Activated CD4-positive, alpha-beta T cell treated with anti-CD3 and anti-CD28 coated beads, Interleukin-2, amount 10 ng/mL, durations not matched to agents 7 days and 5 days (primary cell): ENCODE data around the gene NXPE1. TPM values are rescaled to one million over a fixed set of nuclear protein-coding genes. Genes with fewer than 3 reads are reported as not detected.

ENCODE experiments used
- CTCF ChIA-PET: fragments of 350-600 bp; sonication (Branson Sonifier 250); formaldehyde crosslinking; loops from one replicate; lab custom pipeline; 2021; ENCODE audit warnings: antibody characterized with exemption; lab: Charles Lee
- POLR2A ChIA-PET: fragments of 350-600 bp; sonication (Branson Sonifier 250); formaldehyde crosslinking; loops from one replicate; lab custom pipeline; 2021; ENCODE audit warnings: antibody characterized with exemption; lab: Charles Lee
- DNase-seq: peaks from one replicate; pipeline ENCODE4 v3.0.0-alpha.2; 2020
- H3K27ac Mint-ChIP-seq: one replicate; pipeline ENCODE4 v1.8.0; 2021; ENCODE audit warnings: mild to moderate bottlenecking, moderate library complexity, mixed read lengths
- H3K27me3 Mint-ChIP-seq: one replicate; pipeline ENCODE4 v1.8.0; 2021; ENCODE audit warnings: mixed read lengths
- H3K36me3 Mint-ChIP-seq: one replicate; pipeline ENCODE4 v1.8.0; 2021; ENCODE audit warnings: low read depth, mixed read lengths
- H3K4me1 Mint-ChIP-seq: one replicate; pipeline ENCODE4 v1.8.0; 2021; ENCODE audit warnings: mixed read lengths
- H3K4me3 Mint-ChIP-seq: one replicate; pipeline ENCODE4 v1.8.0; 2021; ENCODE audit warnings: mild to moderate bottlenecking, moderate library complexity, mixed read lengths
- H3K9me3 Mint-ChIP-seq: one replicate; pipeline ENCODE4 v1.8.0; 2021; ENCODE audit warnings: mixed read lengths
- total RNA-seq, 2 experiments: library from RNA; stranded (reverse); gene quantifications; one replicate each; pipeline ENCODE4 v1.2.3, GENCODE V29; 2021

NXPE1 gene
- total RNA-seq, 2 experiments from 2014 or later: not detected

GRCh38 chr11:114595571-114595970 is 35.9 kb upstream of the NXPE1 start, which contains the start of gene NXPE4:
NXPE4 (minus strand) TSS chr11:114595786; CDS start chr11:114594759, 1,027 bp downstream.
- ChIA-PET CTCF (no interaction called here), POLR2A (no interaction called here)
- Mint-ChIP-seq H3K9me3 (no peaks in the 10 kb centered on the region), H3K4me1 (no peaks in the 10 kb centered on the region), H3K36me3 (no peaks in the 10 kb centered on the region), H3K4me3 (no peak within 1 kb of the TSS), H3K27ac (no peak within 1 kb of the TSS), H3K27me3 (peaks cover 11% of the 10 kb centered on the region)
- no peak for DNase-seq

GRCh38 chr11:114594703-114595102 is 35.0 kb upstream of the NXPE1 start:
- H3K36me3 Mint-ChIP-seq: no peaks in the 10 kb centered on the region
- H3K27me3 Mint-ChIP-seq: peaks cover 11% of the 10 kb centered on the region
- no peaks in the 10 kb centered on the region for H3K9me3 Mint-ChIP-seq
- ChIA-PET POLR2A (no interaction called here), CTCF (no interaction called here)
- DNase-seq: no peak
- no peak overlapping the region for H3K27ac Mint-ChIP-seq
- H3K4me3 Mint-ChIP-seq: no peak overlapping the region
- no peaks in the 10 kb centered on the region for H3K4me1 Mint-ChIP-seq

- no peak for DNase-seq
- H3K27me3 Mint-ChIP-seq: peaks cover 3% of the 10 kb centered on the region
- H3K4me3 Mint-ChIP-seq: no peak overlapping the region
- peaks cover 19% of the 10 kb centered on the region for H3K9me3 Mint-ChIP-seq
- ChIA-PET POLR2A (no interaction called here), CTCF (no interaction called here)
- no peaks in the 10 kb centered on the region for H3K36me3 Mint-ChIP-seq
- H3K27ac Mint-ChIP-seq: no peak overlapping the region
- H3K4me1 Mint-ChIP-seq: no peaks in the 10 kb centered on the region
Measured at GRCh38 chr11:114587398-114587953, 27.8 kb upstream of the NXPE1 start.

- no peak overlapping the region for H3K27ac Mint-ChIP-seq
- CTCF ChIA-PET: no interaction called here
- peaks cover under 1% of the 10 kb centered on the region for H3K27me3 Mint-ChIP-seq
- no peaks in the 10 kb centered on the region for H3K36me3 Mint-ChIP-seq
- H3K9me3 Mint-ChIP-seq: peaks cover 19% of the 10 kb centered on the region
- DNase-seq: no peak
- H3K4me1 Mint-ChIP-seq: no peaks in the 10 kb centered on the region
- POLR2A ChIA-PET: no interaction called here
- H3K4me3 Mint-ChIP-seq: no peak overlapping the region
Measured at GRCh38 chr11:114586797-114587196, 27.1 kb upstream of the NXPE1 start.

- H3K27me3 Mint-ChIP-seq: no peaks in the 10 kb centered on the region
- ChIA-PET POLR2A (no interaction called here), CTCF (no interaction called here)
- no peaks in the 10 kb centered on the region for H3K4me1 Mint-ChIP-seq
- no peak for DNase-seq
- H3K36me3 Mint-ChIP-seq: no peaks in the 10 kb centered on the region
- no peak overlapping the region for H3K27ac Mint-ChIP-seq
- no peak overlapping the region for H3K4me3 Mint-ChIP-seq
- H3K9me3 Mint-ChIP-seq: no peaks in the 10 kb centered on the region
Measured at GRCh38 chr11:114571712-114572111, 12.0 kb upstream of the NXPE1 start.

- Mint-ChIP-seq H3K27me3 (no peaks in the 10 kb centered on the region), H3K27ac (no peak overlapping the region), H3K4me3 (no peak overlapping the region), H3K9me3 (no peaks in the 10 kb centered on the region), H3K4me1 (no peaks in the 10 kb centered on the region), H3K36me3 (no peaks in the 10 kb centered on the region)
- ChIA-PET POLR2A (no interaction called here), CTCF (no interaction called here)
- no peak for DNase-seq
Measured at GRCh38 chr11:114569801-114570200, 10.1 kb upstream of the NXPE1 start.

GRCh38 chr11:114566276-114566675 is 6.6 kb upstream of the NXPE1 start:
- no peak for DNase-seq
- Mint-ChIP-seq H3K9me3 (no peaks in the 10 kb centered on the region), H3K4me1 (no peaks in the 10 kb centered on the region), H3K27ac (no peak overlapping the region), H3K36me3 (no peaks in the 10 kb centered on the region), H3K4me3 (no peak overlapping the region), H3K27me3 (no peaks in the 10 kb centered on the region)
- ChIA-PET CTCF (no interaction called here), POLR2A (no interaction called here)

- CTCF ChIA-PET: no interaction called here
- POLR2A ChIA-PET: no interaction called here
- Mint-ChIP-seq H3K4me3 (no peak overlapping the region), H3K4me1 (no peaks in the 10 kb centered on the region), H3K27me3 (no peaks in the 10 kb centered on the region), H3K27ac (no peak overlapping the region), H3K9me3 (no peaks in the 10 kb centered on the region), H3K36me3 (no peaks in the 10 kb centered on the region)
- no peak for DNase-seq
Measured at GRCh38 chr11:114564831-114565230, 5.2 kb upstream of the NXPE1 start.

GRCh38 chr11:114563077-114563476 is 3.4 kb upstream of the NXPE1 start:
- H3K27ac Mint-ChIP-seq: no peak overlapping the region
- ChIA-PET POLR2A (no interaction called here), CTCF (no interaction called here)
- no peaks in the 10 kb centered on the region for H3K4me1 Mint-ChIP-seq
- no peak for DNase-seq
- H3K36me3 Mint-ChIP-seq: no peaks in the 10 kb centered on the region
- H3K9me3 Mint-ChIP-seq: no peaks in the 10 kb centered on the region
- no peaks in the 10 kb centered on the region for H3K27me3 Mint-ChIP-seq
- no peak overlapping the region for H3K4me3 Mint-ChIP-seq

- no peaks in the 10 kb centered on the region for H3K9me3 Mint-ChIP-seq
- H3K4me3 Mint-ChIP-seq: no peak overlapping the region
- no peaks in the 10 kb centered on the region for H3K27me3 Mint-ChIP-seq
- CTCF ChIA-PET: no interaction called here
- no peaks in the 10 kb centered on the region for H3K36me3 Mint-ChIP-seq
- H3K4me1 Mint-ChIP-seq: no peaks in the 10 kb centered on the region
- H3K27ac Mint-ChIP-seq: no peak overlapping the region
- POLR2A ChIA-PET: no interaction called here
- no peak for DNase-seq
Measured at GRCh38 chr11:114562166-114562916, 2.7 kb upstream of the NXPE1 start.

- Mint-ChIP-seq H3K36me3 (no peaks in the 10 kb centered on the region), H3K4me3 (no peak overlapping the region), H3K4me1 (no peaks in the 10 kb centered on the region), H3K27ac (no peak overlapping the region), H3K9me3 (no peaks in the 10 kb centered on the region), H3K27me3 (no peaks in the 10 kb centered on the region)
- DNase-seq: no peak
- CTCF ChIA-PET: interaction anchor here (0.6 kb wide), 1 partner anchor 826 kb away, joined by 3 read pairs; no protein-coding TSS in a partner anchor
- POLR2A ChIA-PET: no interaction called here
Measured at GRCh38 chr11:114556135-114556534, 3.5 kb downstream of the NXPE1 start.

GRCh38 chr11:114553642-114554041 is 6.0 kb downstream of the NXPE1 start:
- H3K27ac Mint-ChIP-seq: no peak overlapping the region
- H3K4me3 Mint-ChIP-seq: no peak overlapping the region
- ChIA-PET POLR2A (no interaction called here), CTCF (no interaction called here)
- no peak for DNase-seq
- H3K9me3 Mint-ChIP-seq: no peaks in the 10 kb centered on the region
- H3K27me3 Mint-ChIP-seq: peaks cover 2% of the 10 kb centered on the region
- H3K36me3 Mint-ChIP-seq: no peaks in the 10 kb centered on the region
- no peaks in the 10 kb centered on the region for H3K4me1 Mint-ChIP-seq

GRCh38 chr11:114551060-114551459 is 8.6 kb downstream of the NXPE1 start:
- DNase-seq: no peak

GRCh38 chr11:114525682-114526081 is 34.0 kb downstream of the NXPE1 start:
- Mint-ChIP-seq H3K9me3 (peaks cover 8% of the 10 kb centered on the region), H3K27ac (no peak overlapping the region), H3K27me3 (peaks cover 2% of the 10 kb centered on the region), H3K4me1 (no peaks in the 10 kb centered on the region), H3K36me3 (no peaks in the 10 kb centered on the region), H3K4me3 (no peak overlapping the region)
- DNase-seq: no peak
- CTCF ChIA-PET: no interaction called here
- POLR2A ChIA-PET: no interaction called here

More at GRCh38 chr11:114551060-114551459, 8.6 kb downstream of the NXPE1 start:
- no peaks in the 10 kb centered on the region for H3K36me3 Mint-ChIP-seq
- no peaks in the 10 kb centered on the region for H3K4me1 Mint-ChIP-seq
- H3K27ac Mint-ChIP-seq: no peak overlapping the region
- H3K9me3 Mint-ChIP-seq: no peaks in the 10 kb centered on the region
- peaks cover 2% of the 10 kb centered on the region for H3K27me3 Mint-ChIP-seq
- ChIA-PET CTCF (no interaction called here), POLR2A (no interaction called here)
- H3K4me3 Mint-ChIP-seq: no peak overlapping the region
